HG02571 (cell line): ENCODE results near the gene DNAJC9.
"Not testable (repeated sequence)": the region's sequence is repeated elsewhere in the genome, so short reads cannot be mapped to it uniquely, and the experiment has no call there.

ENCODE experiments used
- ATAC-seq: cut with Tn5 transposase; IDR thresholded peaks from one replicate; pipeline ENCODE4 v1.9.1; 2021; ENCODE audit warnings: mild to moderate bottlenecking, moderate library complexity; ENCODE audit not compliant: unreplicated experiment

DNAJC9 gene, protein sequence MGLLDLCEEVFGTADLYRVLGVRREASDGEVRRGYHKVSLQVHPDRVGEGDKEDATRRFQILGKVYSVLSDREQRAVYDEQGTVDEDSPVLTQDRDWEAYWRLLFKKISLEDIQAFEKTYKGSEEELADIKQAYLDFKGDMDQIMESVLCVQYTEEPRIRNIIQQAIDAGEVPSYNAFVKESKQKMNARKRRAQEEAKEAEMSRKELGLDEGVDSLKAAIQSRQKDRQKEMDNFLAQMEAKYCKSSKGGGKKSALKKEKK

DNA sequence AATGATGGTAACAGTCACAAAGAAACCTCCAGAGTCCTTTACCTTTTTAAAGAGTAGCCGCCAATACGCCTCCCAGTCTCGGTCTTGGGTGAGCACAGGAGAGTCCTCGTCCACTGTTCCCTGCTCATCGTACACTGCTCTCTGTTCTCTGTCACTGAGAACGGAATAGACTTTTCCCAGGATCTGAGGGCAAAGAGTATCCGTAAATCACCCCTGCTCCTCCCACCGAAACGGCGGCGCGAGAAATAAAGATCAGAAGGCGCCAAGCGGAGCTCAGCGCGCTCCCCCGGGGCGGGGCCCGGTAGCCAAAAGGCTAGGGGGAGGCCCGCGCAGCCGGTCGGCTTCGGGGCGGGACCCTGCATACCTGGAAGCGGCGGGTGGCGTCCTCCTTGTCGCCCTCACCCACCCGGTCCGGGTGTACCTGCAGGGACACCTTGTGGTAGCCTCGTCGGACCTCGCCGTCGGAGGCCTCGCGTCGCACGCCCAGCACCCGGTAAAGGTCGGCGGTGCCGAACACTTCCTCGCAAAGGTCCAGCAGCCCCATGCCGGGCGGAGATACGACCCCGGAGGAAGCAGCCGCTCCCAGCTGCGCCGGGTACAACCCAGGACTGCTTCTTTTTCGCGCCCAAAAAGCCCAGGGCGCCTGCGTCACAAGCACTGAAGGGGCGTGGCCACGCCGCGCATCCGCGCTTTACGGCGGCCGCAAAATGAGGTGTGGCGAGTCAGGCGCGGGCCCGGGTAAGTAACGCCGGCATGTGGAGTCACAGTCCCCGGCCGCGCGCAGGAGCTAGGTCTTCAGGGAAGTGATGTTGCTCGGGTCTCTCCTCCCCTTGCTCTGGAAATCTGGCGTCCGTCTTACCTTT is at the start of gene DNAJC9:
DNAJC9 (minus strand) TSS at position 610 of the 863 bp plus-strand sequence; CDS start at position 544, 66 bp downstream.
- ATAC-seq = peak; percentile 81

GRCh38 chr10:73293461-73293860 is 46.4 kb upstream of the DNAJC9 start:
- no peak for ATAC-seq

DNA sequence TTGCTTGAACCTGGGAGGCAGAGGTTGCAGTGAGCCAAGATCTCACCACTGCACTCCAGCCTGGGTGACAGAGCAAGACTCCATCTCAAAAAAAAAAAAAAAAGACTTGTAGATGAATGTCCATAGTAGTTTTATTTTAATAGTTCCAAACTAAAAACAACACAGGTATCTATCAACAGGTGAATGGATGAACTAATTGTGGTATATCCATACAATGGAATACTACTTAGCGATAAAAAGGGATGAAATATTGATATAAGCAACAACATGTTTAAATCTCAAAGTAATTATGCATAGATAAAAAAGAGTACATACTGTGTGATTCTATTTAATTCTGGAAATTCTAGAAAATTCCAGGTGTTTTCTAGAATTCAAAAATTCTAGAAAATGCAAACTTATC is 42.9 kb upstream of the DNAJC9 start:
- no peak for ATAC-seq

DNA sequence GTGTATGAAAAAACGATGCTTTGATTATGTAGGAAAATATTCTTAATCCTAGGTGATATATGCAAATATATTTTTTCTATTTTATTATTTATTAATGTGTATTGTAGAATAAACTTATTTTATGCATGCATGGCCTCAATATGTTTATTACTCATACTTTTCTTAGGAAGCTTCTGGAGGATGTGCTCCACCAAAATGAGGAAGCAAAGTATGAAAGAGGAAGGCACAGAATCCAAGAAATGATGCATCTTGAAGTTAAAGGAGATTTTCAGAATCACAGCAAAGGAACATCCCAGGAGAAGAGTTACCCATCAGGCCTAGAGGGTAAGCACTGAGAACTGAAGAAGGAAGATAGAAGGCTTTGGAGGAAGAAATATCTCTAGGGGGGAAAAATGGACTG is 40.4 kb upstream of the DNAJC9 start:
- ATAC-seq = no peak

DNA sequence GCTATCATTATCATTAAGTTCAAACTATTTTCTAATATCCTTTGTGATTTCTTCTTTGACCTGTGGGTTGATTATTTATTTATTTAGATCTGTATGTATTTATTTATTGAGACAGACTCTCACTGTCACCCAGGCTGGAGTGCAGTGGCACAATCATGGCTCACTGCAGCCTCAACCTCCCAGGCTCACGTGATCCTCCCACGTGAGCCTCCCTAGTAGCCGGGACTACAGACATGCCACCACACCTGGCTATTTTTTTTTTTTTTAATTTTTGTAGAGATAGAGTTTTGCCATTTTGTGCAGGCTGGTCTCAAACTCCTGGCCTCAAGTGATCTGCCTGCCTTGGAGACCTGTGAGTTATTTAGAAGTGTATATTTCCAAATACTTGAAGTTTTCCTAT is 34.0 kb upstream of the DNAJC9 start:
- no peak for ATAC-seq

GRCh38 chr10:73264423-73264822 is 17.4 kb upstream of the DNAJC9 start:
- ATAC-seq = no peak

DNA sequence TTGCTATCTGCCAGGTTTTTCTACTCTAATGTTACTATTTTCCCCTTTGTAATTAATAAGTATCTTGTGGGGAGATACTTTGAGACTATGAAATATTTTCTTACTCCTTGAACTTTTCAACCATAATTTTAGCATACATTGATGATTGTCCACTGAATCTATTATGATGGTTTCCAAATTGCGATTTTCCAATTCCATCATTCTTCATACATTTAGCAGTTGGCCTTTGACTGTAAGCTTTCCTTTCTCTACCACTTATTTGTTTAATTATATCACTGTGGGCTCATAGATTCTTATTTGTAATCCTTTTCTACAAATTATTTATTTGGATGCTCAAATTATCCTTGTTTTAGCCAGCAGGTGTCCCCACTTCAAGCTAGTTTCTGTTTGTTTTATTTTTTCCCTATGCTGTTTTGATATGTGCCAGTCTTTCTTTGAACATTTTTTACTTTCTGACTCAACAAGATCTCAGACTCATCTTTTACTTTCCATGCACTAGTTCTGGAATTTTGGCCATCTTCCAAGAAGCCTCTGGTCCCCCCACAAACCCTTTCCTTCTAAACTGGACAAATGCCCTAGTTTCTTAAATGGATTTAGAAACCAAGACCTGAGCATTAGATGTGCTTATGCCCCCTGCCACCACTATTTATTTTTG is 16.8 kb upstream of the DNAJC9 start:
- ATAC-seq = no peak

- no peak for ATAC-seq
Measured at GRCh38 chr10:73262880-73263555, 16.0 kb upstream of the DNAJC9 start.

GRCh38 chr10:73262105-73262730 is 15.2 kb upstream of the DNAJC9 start:
- ATAC-seq = no peak

DNA sequence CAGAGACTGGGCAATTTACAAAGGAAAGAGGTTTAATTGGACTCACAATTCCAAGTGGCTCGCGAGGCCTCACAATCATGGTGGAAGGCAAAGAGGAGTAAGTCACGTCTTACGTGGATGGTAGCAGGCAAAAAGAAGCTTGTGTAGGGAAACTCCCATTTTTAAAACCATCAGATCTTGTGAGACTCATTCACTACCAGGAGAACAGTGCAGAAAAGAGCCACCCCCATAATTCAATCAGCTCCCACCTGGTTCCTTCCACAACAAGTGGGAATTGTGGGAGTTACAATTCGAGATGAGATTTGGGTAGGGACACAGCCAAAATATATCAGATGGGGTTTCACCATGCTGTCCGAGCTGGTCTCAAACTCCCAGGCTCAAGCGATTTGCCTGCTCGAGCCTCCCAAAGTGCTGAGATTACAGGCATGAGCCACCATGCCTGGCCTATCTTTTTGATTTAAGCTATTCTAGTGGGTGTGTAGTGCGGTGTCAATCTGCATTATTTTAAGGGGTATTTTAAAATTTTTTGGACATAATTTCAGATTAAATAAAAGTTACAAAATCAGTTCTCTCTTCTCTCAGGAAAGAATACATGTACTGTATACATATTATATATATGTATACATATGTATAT is 14.4 kb upstream of the DNAJC9 start:
- no peak for ATAC-seq

- not testable (repeated sequence) for ATAC-seq
Measured at GRCh38 chr10:73258612-73259011, 11.6 kb upstream of the DNAJC9 start.

DNA sequence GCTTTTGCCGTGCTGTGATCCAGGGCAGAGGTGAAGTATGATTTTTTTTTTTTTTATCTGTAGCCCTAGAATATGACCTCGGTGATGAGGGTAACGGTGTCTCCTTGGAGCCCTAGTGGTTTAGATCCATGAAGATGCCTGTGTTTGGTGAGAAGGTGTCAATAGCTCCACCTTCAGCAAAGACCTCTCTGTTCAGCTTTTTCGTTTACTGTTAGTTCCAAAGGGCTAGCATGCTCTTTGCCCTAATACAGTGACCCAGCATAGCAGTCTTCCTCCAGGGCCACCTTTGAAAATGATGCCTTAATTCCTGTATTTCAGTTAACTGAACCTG is 6.1 kb upstream of the DNAJC9 start:
- ATAC-seq = no peak

DNA sequence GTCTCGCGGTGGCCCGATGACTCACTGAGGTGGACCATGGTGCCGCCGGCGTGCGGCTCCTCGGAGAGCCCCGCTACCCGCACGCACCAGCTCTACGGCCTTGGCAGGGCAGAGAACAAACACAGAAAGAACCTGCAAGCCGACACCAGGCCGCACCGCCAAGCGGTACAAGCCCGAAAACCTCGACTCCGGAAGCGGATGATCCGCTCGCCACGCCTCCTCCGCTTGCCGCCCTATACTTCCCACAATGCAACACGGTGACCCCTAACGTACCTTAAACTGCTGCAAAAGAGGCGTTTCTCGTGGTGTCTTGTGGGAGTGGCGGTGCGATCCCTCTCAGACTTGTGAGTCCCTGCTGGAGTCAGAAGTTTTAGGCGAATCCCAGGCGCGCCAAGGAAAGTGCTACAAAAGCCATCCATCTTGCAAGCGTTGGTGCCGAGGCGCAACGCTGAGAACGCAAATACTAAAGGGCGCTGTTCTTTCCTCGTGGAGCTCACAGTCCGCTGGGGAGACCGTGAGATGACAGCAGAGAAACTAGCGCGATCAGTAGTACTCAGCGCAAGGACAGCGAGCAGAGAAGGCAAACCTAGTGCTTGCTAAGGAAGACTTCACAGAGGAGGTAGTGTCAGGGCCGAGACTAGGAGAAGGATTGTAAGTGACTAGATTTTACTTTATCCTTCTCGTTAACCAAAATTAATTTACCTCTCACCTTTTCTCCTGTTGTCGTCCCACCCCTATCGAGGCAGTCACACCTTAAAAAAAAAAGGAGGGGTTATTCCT is 5.6 kb upstream of the DNAJC9 start, which contains the start of gene MRPS16:
MRPS16 (minus strand) TSS at position 200 of the 780 bp plus-strand sequence; CDS start at position 38, 162 bp downstream.
- ATAC-seq = peak; percentile 78

DNA sequence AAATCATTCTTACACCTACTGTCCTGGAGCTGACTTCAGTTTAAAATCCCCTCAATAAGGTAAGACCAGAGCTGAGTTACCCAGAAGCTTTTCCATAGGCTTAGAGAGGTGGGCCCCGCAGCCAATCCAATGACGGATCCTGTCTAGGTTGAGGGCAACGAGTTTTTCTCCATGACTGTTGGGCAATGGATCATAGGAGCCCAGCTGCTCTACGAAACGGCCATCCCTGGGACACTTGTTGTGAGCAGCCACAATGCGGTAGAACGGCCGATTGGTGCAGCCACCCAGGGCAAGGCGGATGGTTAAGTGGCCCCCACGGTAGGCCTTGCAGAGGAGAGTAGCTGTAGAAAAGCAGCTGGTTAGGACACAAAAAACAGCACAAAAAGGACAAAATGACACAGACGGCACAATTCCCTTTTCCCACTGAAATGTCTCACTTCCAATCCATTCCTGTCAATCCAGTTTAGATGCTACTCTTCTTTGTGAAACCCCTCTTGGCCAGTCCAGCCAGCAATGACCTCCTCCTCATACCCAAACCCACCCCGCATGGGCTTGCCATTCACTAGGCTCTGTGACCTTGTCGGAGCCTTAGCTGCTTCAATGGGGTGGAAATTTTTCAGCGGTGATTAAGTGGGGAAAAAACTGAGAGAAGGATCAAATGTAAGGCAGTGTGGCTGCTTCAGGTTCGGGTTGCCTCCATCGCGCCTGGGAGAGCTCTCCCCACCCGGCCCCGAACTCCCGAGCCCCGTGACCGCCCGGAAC is 4.8 kb upstream of the DNAJC9 start:
- peak; percentile 40 for ATAC-seq

DNA sequence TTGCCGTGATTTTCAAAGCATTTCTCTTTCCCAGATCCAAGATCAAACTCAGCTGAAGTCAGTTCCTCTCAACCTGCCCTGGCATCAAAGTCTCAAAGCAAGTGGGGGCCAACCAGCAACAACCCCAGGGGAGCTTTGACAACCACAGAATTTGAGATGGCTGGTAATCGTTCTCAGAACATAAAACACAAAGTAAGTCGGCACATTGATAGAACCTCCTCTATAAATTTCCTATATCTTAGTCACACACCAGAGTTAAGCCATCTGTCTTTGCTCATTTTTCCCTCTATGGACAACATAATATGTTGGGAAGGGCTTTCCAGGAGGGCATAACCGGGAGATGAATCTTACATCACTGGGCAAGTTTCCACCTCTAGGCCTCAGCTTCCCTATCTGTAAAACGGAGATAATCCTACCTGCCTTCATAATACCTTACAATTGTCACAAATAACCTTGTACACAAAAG is 1.2 kb upstream of the DNAJC9 start:
- no peak for ATAC-seq

DNA sequence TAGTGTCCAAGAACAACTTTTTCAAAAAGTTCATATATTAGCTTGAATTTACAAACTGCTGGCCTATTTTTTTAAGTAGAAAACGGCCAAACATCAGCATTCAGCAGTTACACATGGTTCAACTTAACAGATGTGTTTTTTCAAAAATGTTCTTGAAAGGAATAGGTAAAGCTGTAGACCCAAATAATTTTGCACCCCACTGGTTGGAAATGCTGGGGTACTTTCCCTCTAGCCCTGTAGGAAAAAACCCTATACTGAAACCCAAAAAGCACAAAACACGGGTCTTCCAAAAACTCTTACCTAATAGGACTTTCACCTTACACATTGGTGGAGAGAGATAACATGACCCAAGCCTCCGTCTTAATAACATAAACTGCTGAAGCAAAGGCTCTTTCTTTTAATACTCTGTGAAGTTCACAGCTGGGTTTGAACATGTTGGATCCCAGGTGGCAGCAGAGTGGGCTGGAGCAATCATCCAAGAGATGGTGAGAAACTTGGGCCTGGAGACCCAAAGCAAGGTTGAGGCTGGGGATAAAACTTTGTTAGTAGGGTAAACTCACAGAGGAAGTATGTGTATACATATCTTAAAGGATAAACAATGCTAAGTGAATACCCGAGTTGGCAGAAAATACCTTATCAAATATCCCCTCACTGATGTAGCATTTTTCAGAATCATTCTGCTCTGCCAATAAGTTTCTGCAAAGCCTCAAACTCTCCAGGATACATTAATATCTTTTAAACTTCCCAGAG is 629 bp upstream of the DNAJC9 start:
- ATAC-seq = no peak

GRCh38 chr10:73246322-73246645 is 771 bp downstream of the DNAJC9 start:
- no peak for ATAC-seq

DNA sequence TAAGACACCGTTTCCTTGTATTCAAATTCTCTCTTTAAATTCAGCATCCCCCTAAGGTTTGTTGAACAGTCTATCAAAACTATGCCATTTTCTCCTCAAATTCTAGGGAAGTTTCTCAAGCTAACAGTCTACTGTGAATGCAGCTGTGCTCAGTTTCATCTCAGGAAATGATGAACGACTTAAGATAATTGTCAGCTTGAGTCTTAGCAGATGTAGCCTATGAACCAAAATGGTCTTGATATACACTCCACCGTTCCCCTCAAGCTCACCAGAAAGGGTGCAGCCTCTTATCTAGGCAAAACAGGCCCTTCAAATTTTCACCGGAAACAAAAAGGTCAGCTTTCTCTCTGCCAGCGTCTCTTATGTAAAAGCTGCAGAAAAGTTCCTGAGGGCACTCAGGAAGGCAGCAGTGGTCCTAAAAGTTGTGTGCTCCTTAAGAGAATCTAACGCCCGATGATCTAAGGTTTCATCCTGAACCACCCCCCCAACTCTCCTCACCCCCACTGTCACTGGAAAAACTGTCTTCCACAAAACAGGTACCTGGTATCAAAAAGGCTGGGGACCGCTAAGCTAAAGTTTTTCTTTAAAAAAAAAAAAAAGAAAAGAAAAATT is 2.1 kb downstream of the DNAJC9 start:
- no peak for ATAC-seq
